Stomach (tissue), 4 donors: ENCODE results near the gene ZFP90.

Source experiments
- POLR2AphosphoS5 ChIP-seq, 3 donors: sonication (generic); formaldehyde crosslinking; IDR thresholded peaks; one replicate each; pipeline ENCODE4 v1.6.1; 2016; ENCODE audit warnings: antibody characterized with exemption in 3 of 3
- TF ChIP-seq, protein P1 (sequence below), 7 experiments: fragments of 450-650 bp in 4 of 7; fragments of 200-600 bp in 3 of 7; sonication (generic) in 3 of 7; IDR thresholded peaks; one replicate each; pipeline ENCODE4 v1.5.1; 2016 to 2019; ENCODE audit warnings: antibody characterized with exemption in 7 of 7, control low read depth in 2 of 7, mild to moderate bottlenecking in 1 of 7

DNA sequence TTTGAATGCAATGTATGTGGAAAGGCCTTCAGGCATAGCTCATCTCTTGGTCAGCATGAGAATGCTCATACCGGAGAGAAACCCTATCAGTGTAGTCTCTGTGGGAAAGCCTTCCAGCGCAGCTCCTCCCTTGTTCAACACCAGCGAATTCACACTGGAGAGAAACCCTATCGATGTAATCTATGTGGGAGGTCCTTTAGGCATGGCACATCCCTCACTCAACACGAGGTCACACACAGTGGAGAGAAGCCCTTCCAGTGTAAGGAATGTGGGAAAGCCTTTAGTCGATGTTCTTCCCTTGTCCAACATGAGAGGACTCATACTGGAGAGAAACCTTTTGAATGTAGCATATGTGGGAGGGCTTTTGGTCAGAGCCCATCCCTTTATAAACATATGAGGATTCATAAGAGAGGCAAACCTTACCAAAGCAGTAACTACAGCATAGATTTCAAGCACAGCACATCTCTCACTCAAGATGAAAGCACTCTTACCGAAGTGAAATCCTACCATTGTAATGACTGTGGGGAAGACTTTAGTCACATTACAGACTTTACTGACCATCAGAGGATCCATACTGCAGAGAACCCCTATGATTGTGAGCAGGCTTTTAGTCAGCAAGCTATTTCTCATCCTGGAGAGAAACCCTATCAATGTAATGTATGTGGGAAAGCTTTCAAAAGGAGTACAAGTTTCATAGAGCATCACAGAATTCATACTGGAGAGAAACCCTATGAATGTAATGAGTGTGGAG lies 24.7 kb downstream of the ZFP90 start:
- TF ChIP-seq POLR2AphosphoS5 (IDR thresholded peaks at IDR 0.05) = no peak
- TF ChIP-seq, protein P1, sequence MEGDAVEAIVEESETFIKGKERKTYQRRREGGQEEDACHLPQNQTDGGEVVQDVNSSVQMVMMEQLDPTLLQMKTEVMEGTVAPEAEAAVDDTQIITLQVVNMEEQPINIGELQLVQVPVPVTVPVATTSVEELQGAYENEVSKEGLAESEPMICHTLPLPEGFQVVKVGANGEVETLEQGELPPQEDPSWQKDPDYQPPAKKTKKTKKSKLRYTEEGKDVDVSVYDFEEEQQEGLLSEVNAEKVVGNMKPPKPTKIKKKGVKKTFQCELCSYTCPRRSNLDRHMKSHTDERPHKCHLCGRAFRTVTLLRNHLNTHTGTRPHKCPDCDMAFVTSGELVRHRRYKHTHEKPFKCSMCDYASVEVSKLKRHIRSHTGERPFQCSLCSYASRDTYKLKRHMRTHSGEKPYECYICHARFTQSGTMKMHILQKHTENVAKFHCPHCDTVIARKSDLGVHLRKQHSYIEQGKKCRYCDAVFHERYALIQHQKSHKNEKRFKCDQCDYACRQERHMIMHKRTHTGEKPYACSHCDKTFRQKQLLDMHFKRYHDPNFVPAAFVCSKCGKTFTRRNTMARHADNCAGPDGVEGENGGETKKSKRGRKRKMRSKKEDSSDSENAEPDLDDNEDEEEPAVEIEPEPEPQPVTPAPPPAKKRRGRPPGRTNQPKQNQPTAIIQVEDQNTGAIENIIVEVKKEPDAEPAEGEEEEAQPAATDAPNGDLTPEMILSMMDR (IDR thresholded peaks at IDR 0.05) = no peak
